Measurements from ENCODE around the gene ZBTB16.

The ZBTB16 gene, protein sequence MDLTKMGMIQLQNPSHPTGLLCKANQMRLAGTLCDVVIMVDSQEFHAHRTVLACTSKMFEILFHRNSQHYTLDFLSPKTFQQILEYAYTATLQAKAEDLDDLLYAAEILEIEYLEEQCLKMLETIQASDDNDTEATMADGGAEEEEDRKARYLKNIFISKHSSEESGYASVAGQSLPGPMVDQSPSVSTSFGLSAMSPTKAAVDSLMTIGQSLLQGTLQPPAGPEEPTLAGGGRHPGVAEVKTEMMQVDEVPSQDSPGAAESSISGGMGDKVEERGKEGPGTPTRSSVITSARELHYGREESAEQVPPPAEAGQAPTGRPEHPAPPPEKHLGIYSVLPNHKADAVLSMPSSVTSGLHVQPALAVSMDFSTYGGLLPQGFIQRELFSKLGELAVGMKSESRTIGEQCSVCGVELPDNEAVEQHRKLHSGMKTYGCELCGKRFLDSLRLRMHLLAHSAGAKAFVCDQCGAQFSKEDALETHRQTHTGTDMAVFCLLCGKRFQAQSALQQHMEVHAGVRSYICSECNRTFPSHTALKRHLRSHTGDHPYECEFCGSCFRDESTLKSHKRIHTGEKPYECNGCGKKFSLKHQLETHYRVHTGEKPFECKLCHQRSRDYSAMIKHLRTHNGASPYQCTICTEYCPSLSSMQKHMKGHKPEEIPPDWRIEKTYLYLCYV

DNA sequence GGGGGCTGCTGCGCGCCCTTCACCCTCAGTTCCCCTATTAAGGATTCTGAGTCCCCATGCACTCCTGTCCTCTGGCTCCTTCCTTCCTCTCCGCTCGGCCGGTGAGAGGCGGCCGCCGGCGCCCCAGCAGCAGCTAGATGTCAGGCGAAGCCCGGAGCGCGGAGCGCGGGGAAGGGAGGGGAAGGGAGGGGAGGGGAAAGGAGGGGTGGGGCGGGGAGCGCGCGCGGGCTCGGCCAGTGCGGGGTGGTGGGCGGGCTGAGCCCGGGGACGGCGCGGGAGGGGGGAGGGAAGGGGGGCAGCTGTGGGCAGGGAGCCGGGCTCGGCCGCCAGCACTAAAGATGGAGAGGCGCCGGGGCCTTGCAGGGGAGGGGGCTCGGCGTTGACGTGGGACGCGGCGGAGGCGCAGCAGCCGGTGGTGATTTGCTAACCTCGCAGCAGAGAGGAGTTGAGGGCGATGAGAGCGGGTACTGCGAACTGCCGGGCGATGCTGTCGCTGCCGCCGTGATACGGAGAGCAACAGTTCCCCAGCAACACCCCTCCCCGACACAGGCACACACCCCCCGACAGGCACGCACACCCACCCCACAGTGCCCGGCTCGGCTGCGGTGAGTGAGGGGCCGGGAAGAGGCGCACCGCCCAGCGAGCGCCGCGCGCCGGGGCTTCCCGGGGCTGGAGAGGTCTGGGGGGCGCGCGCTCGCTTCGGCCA lies at the start of gene ZBTB16:
Gene ZBTB16 (plus strand): TSS at position 434 of the 706 bp plus-strand sequence. CDS start 3,590 bp downstream, outside the sequence.
- DNase-seq, result peak; percentile 59

DNA sequence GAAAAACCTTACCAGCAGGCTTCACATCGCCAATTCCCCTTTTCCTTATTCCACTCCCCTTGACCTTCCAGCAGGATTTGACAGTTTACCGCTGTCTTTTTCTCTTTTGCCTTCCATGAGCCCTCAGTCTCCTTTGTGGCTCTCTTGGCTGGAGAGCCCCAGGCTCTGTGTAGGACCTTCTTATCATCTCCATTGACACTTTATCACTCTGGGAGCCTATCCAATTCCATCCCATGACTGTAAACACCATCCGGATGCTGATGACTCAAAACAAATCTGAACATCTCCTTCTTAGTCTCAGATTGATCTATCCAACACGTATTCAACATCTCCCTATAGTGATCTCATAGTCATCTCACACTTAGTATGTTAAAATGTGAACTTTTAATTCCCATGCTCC lies 48.6 kb upstream of the ZBTB16 start:
- no peak for DNase-seq

DNA sequence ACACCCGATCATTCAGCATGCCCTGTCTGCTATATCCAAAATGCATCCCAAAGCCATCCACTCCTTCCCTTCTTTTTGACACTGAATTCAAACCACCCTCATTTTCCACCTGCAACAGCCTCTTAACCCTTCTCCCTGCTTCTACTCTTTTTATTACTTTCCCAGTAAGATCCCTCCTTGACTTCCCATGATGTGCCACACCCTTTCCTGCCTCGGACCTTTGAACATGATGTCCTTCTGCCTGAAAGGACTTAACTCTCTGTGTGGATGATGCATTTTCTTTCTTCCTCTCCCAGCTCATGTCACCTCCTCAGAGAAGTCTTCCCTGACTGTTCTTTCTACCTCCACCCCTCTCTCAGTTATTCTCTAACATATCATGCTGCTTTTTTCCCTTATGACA lies 48.1 kb upstream of the ZBTB16 start:
- no peak for DNase-seq

DNA sequence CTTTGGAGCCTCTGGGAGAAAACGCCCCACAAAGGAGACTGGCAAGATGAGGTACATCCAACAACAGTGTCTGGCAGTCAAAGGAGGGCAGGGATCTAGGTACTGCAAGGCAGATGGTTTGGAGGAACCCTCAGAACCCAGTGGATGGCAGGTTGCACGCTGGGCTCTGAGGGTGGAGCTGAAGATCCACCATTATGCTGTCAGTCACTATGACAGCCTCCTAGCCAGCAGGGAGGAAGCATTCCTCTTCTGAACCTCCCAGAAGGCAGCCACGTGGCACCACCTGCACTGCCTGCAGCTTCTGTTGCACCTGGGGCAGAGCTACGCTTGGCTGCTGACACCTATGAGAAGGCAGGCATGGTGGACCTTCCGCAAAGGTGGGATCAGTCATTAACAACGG lies 44.4 kb upstream of the ZBTB16 start:
- no peak for DNase-seq

DNA sequence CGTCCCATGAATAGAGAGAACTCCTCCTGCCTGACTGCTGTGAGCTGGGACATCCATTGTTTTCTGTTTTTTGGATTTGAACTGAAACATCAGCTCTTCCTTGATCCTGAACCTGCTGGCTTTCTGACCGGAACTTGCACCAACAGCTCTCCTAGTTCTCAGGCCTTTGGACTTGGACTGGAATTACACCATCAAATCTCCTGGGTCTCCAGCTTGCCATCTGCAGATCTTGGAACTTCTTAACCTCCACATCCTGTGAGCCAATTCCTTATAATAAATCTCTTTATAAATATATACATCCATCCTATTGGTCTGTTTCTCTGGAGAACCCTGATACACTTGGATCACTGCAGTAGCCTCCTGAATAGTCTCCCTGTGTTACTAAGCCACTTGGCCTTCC lies 42.5 kb upstream of the ZBTB16 start:
- DNase-seq, result no peak

DNA sequence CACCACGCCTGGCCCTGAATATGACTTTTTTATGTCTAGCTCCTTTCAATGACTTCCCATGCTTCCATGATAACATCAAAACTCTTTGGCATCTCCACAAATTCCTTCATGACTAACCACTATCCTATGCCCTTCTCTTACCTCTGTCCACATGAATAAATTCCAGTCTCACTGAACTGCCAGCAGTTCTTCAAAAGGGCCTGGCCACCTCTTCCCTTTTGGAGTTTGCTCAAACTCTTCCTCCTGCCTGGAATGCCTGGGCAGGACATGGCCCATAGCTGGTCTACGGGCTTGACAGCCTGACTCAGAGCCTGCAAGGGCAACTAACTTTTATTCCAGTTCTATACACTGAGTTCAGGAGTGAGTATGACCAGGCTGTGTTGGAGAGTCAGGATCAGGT lies 41.8 kb upstream of the ZBTB16 start:
- no peak for DNase-seq

DNA sequence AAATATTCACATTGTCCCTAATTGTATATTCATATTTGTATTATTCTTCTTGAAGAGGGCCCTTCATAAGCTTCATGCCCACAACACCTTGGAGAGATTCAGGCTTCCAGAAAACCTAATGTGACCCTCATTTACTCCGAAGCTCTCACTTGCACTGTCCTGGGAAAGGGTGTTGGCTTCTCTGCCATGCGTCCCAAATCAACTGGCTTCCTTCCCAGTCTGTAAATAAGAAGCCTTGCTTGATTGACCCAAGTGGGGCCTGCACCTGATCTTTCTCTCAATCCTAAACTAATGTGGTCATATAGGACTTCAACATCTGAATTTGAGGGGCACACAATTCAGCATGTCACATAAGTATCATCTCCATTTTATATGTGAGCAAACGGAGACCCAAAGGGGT lies 40.5 kb upstream of the ZBTB16 start:
- no peak for DNase-seq

DNA sequence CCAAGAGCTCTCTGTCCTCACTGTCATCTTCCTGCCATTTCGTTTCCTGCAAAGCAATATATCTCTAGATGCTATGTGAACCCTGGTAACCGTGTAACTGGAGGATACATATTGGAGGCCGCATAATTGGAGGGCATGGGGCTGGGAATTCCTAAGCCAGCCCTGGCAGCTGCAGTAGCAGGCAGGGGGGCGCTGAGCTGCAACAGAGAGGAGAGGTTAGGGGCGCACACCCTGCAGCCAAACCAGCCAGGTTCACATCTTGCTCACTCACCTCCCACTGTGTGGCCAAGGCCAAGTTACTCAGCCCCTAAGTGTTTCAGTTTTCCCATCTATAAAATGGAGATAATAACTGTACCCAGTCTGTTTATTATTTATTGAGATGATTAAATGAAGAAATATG lies 39.9 kb upstream of the ZBTB16 start:
- DNase-seq, result no peak

DNA sequence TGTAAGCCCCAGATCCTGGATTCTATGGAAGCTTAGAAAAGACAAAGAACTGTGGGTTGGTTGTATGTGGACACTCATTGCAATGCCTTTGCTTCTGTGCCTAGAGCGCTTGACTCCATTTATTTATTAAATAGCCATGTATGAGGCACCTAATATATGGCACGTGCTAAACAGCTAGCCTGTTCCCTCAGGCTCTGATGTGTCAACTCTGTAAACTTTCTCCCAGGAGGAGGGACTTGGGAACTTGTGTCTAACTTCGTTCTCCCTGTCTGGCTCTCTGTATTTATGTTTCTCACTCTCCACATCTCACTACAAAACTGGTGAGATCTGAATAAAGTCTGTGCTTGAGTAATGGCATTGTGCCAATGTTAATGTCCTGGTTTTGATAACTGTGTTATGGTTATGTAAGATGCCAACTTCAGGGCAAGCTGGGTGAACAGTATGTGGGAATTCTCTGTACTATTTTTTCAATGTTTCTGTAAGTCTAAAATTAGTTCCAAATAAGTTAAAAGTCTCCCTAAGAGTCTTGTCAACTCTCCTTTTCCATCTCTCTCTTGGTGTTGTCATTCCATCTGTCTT lies 34.1 kb upstream of the ZBTB16 start:
- no peak for DNase-seq

DNA sequence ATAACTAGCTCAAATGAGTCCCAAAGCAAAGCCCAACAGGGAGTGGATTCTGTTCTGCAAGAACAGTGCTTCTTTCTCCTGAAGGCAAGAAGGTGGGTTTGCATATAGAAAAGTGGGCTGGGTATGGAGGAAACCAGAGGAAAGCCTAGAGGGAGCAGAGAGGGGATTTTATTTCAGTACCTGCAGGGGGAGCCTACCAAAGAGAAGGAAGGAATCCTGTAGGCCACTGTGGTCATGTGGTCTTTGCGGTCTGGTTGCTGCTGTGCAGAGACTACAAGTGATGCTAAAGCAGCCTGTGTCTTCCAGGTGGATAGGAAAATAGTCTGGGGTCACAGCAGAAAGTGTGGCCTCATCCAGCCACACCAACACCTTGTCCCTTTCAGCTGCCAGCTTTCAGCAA lies 33.2 kb upstream of the ZBTB16 start:
- no peak for DNase-seq

DNA sequence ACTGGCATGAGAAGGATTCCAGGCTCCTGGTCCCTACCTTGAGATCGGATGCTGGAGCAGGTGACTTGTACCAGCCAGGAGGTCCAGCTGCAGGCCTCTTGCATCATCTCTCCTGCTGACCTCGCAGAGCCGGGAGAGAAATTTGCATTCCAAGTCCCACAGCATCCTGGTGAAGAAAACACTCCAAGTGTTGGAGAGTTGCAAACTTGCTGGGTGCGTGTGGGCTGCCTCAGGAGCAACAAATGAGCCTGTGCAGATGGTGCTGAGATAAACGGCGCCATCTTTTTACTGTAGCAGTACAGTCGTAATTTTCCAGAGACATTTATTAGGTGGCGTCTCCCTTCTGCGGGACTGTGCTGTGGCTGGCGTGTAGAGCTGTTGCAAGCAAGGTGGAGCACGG lies 32.1 kb upstream of the ZBTB16 start:
- no peak for DNase-seq

DNA sequence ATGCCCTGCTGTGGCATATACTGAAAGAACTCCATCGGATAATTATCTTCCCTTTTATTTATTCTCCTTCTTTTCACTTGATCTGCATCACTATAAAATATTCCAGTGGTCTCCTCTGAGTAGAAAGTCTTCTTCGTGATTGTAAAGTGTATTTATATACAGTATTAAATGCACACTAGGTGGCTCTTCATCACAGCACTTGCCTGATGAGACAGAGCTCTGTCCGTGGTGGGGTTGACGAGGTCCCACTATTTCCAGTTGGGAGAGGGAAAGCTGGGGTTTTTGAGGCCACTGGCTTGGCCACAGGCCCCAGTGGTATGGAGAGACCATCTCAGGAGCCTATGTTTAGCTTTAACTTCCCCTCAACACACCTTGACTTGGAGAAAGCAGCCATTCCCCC lies 31.6 kb upstream of the ZBTB16 start:
- no peak for DNase-seq

DNA sequence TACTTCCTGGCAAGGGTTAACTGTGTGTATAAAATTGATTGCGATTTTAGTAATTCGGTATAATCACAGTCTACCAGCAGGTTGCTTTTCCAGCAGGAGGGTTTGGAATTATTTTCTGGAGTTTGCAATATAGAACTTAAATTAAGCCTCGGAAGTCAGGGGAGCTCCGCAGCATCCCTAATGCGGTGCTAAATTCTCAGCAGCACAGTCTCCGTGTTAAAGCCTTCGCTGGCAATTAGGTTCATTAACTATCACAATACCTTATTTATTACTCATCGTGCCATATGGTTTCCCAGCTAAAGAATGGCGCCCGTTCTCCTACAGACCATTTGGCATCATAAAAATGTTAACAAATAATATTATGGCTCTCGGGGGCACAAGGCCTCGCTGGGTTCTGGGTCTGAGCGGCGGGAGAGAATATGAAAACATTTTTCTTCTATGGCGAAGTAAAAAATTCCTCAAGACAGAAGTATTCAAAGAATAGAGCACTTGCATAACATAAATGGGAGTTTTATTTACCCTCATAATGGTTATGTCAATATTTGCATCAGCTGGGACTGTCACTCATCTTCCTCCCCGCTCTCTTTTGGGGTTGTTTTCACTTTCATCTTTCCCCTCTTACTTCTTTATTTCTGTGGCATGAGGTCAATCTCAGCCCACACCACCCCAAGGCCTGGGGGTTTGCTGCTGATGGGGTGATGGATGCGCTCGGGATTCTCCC lies 28.1 kb upstream of the ZBTB16 start:
- no peak for DNase-seq

DNA sequence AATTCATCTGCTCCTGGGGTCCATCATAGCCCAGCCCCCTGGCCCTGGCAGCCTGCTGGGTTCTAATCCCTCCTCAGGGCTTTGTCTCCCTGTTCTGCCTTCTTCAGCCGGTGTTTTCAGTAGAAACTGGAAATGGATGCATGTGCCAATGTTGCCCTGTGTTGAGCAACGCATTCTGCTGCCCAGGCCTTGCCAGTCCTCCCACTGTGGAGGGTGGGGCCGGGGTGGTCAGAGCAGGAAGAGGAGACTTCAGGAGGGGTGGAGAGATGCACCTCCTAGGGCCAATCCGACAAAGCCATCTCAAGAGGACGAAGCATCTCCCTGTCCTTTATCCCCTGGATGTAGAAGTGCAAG lies 27.6 kb upstream of the ZBTB16 start:
- DNase-seq, result no peak

DNA sequence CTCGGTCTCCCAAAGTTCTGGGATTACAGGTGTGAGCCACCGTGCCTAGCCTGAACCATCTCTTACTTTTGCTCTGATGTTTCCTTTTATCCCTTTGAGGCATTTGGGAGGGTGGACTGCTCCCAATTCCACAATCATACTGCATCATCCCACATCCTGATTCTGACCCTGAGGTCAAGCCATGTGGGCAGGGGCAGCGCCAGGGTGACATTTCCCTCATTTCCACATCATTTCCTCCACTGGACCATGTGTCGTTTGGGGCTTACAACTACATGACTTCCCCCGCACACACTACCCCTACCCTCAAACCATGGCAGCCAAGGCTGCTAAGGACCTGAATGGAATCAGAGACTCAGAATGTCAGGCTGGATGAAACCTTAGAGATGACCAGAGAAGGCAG lies 26.4 kb upstream of the ZBTB16 start:
- no peak for DNase-seq

DNA sequence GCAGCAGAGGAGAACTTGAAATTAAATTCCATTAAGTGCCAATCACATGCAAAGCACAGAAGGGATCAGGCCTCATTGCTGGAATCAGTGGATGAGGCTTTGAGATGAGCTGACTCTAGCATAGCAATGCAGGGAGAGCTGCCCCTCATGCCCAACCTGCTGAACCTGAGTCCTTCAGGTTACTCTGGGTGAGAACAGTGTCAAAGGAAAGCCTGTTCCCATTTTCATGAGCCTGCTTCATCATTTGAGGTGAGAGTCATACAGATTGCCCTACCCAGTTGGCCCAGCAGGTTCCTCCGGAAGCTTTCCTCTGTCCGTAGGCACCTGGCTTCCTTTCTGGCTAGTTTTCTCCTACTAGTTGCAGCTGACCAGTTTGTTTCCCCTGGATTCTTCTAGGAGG lies 25.9 kb upstream of the ZBTB16 start:
- DNase-seq, result no peak

DNA sequence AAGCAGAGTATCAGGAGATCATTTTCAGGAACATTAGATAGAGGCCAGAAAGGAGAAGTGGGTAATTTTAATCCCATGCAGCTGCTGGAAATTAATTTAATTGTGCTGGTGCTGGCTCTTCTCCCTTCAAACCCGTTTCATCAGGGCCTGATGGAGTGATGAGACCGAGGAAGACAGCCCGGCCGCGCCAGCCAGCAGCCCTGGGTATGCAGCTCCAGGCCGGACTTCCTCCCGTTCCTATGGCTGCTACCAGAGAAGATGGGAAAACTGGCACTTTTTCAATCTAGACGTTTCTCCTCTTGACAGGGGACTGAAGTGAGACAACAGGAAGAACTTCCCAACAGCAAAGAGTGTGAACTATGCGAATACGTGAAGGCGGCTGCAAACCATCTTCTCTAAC lies 24.6 kb upstream of the ZBTB16 start:
- DNase-seq, result no peak

DNA sequence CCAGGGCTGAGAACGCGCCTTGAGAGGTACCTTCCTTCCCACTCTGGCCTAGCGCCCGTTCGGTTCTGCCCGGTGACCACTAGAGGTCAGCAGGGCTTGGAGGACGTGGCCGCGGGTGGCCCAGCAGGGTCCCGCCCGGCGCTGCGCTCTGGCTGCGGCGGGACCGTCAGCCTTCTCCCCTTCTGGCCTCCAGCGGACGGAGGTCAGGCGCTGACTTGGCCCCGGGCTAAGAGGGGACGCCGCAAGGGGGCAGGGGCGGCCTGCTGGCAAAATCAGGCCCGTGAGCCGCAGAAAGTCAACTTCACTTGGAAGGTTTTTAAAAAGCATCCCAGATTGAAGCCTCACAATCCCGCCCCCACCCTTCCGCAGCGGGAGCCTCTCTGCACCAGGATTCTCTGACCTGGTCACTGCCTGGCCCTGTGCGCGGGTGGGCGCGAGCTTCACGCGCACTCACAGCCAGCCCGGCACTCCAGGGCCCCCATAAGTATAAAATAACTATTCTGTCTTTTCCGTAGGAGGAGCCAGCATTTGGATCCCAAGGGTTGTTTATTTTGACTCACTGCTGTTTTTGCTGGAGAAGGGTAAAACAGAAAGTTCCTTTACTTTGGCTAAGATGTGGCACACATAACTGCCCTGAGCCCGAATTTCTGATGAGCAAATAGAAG lies 23.2 kb upstream of the ZBTB16 start:
- DNase-seq, result peak; percentile 41

DNA sequence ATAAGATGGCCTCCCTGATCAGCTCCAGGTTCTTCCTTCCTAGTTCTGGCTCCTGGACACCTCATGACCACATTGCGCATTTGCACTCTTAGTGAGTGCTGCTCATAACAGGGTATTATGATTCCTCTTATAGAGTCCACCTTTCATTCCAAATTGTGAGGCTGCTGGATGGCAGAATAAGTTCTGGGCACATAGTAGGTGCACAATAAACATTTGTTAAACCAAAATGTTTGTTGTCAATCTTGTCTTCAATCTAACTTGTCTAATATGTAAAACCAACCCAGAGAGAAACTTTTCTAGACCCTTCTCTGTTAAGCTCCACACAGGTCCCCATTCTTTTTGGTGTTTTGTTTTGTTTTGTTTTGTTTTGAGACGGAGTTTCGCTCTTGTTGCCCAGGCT lies 22.6 kb upstream of the ZBTB16 start:
- no peak for DNase-seq

DNA sequence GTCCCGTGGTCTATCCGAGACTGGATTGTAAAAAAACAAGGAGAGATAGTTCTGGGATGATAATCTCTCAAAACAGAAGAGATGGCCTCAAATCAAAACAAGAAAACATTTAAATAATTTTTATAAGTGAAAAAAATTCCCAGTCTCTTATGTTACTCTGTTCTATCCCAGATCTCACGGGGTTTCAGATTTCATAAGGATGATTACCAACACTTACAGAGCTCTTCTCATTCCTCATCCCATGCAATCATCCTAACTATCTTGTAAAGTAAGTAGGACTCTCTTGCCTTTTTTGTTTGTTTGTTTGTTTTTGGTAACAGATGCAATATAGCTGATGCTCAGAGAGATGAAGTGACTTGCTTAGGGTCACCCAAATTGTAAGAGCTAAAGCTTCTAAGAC lies 20.0 kb upstream of the ZBTB16 start:
- no peak for DNase-seq

DNA sequence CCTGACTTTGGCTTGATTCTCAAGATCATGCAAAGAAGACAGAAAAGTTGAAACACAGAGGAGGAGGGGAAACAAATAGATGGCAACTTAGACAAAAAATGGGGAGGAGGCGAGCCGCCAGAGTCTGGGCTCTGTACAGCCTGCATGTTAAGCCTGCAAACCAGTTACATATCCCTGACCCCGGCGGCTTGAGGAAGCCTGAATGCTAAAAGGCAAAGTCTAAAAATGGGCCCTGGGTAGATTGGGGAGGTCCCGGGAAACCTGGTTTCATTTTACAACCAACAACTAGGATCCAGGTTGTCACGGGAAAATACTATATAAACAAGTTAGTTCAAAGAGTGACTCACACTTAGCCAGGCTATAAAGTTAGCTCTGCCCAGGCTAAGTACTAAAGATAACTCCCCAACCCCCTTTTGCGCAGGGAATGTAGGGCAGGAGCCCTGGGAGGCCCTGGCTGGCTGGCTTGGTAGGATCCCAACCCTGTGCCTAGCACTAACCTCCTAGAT lies 18.8 kb upstream of the ZBTB16 start:
- DNase-seq, result no peak

DNA sequence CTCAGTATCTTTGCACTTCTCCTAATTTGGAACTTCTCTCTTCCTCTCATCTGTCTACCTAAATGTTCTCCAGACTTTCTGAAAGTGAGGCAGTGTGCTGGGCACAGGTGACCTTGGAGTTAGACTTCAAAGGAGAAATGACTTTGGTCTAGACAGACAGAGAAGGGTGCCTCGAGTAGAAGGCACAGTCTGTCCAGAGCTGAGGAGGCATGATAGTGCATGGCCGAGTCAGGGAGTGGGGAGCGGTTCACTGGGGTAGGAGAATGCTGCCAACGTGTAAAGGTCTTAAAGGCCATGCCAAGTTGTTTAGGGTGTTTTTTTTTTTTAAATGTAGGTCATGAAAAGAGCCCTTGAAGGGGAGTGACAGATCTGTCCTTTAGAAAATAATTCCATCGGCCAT lies 17.3 kb upstream of the ZBTB16 start:
- no peak for DNase-seq
